Measurements from ENCODE around the gene COA8.

The COA8 gene

DNA sequence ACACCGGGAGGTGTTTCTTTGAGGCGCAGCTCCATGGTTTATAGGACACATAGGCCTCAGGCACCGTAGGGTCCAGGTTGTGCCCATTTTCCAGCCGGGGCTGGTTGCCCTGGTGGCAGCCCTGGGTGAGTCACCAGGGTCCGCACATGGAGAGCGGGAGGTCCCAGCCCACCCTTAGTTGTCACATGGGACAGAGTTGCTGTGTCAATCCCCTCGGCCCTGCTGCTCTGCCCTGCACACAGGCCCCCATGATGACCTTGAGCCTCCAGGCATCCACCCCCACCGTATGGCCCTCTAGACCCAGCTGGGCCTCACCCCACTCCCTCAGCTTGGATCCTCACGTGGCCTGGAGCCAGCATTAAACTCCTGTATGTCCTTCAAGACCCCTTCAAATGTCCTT lies 26.1 kb upstream of the COA8 start:
- no peak for DNase-seq (ENCODE audit: low read depth in 3 of 3)

DNA sequence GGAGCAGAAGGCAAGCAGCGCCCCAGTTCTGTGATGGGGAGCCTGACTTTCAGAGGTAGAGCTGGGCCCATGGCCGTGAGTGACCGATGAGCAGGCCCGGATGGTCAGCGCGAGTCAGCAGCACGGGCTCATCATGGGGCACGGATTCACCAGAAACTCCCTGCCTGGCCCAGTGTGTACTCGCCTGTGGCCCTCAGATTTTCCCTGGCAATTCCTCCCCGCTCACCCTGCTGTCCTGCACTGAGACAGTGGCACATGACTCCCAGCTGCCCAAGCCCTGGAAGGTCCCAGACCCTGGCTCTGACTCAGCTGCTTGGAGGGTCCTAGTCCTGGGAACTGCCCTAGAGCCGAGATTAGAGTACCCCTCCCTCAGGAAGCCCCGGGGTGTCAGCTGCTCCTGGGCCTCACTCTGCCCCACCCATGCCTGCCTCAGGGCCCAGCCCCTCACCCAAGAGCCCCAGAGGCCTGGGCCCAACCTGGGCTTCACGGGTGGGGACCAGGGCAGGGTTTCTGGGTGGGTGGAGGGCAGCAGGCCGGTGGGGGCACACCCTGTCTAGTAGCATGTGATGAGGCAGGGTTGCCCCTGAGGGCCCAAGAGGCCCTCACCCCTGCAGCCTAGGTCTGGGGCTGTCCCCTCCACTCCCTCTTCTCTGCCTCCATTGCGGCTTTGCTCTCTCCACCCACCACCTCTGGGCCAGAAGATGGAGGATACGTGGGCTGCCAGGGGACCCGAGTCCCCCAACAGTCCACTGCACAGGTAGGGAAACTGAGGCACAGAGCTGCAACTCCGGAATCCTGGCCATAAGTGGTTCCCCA lies 25.4 kb upstream of the COA8 start:
- no peak for DNase-seq (ENCODE audit: low read depth in 3 of 3)

DNA sequence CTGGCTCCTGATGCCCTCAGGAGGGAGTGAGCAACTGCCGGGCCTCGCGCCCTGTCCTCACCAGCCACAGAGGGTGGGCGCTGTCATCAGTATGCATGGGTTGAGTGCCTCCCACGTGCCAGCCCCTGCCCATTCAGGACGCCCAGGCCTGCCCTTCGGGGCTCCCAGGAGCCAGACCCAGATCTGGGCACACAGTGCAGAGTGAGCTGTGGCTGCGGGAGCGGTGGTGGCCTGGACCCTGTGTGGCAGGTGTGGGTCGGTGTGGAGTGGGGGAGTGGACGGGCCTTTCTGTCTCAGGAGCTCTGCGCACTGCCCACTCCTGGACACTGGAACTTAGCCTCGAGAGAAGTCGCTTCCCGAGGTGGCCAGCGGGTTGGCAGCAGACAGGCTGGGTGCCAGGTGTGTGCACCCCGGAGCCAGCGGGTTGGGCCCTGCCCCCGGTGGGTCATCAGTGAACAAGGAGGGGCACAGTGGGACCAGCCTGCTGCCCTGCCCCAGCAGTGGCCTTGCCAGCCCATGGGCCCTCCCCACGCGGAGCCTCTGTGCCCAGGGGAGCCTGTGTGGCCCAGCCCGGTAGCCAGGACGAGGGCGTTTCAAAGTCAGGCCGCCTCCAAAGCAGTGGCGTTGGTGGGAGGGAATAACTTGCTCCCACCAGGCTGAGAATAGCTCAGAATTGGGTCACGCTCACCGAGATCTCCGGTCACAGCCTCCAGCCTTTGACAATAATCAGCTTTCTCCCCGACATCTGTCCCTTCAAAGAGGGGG lies 24.3 kb upstream of the COA8 start:
- no peak for DNase-seq (ENCODE audit: low read depth in 3 of 3)

DNA sequence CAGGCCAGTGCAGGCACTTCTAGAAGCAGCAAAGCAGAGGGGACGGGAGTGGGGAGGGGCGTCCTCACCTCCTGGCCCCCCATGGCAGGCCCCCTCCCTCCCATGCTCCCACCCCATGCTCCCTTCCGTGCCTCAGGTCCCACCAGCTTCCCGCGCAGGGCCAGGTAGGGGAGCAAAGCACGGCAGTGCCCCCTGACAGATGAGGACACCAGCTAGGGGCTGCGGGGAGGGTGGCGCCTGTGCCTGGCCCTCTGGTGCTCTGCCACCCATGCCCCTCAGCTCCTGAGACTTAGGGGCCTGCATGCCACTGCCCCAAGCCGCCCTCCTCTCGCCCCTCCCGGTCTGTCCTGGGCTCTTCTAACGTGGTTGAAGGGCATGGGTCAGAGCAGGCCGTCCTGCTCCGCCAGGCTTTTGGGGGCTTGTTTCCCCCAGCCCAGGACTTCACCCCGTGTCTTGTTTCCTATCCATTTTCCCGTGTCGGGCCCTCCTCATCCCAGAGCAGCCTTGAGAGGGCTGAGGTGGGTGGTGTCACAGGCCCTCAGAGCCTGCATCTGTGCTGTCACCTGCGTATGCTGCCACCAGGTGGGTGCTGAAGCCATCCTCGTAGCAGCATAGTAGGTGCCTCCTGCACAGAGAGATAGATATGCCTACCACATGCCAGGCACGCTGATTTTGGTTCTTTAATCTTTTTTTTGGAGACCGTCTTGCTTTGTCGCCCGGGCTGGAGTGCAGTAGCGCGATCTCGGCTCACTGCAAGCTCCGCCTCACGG lies 23.5 kb upstream of the COA8 start:
- no peak for DNase-seq (ENCODE audit: low read depth in 3 of 3)

DNA sequence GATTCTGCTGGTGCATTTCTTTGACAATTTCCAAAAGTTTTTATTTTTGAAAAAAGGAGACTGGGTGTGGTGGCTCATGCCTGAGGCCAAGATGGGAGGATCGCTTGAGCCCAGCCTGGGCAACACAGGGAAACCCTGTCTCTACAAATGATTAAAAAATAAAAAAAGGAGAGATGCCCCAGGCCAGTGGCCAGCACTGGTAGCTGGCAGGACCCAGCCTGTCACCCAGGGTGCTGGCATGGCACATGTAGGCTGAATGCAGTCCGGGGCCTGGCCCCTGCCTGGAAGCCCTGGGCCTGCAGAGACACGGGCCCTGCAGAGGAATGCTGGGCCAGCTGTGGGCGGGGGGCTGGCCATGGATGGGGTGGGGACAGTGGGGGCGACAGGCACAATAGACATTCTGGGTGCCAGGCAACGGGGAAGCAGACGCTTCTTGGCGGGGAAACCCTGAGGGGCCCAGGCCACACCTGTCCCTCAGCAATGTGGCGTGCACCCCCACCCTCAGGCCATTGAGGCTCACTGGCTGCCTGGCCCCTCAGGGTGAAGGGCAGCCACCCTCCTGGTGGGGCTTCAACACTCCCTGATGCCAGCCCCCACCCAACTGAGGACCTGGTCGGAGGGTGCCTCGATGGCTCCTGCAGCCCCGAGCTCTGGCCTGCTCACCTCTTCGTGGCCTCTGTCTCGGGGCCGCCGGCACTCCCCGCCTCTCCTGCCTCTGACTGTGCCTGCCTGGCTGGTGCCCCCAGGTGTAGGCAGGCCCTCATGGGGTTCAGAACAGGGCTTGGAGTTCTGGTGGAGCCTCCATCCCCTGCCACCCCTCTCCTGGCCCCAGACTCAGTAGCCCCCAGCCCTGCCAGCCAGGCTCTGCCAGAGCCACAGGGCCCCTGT lies 21.7 kb upstream of the COA8 start:
- no peak for DNase-seq (ENCODE audit: low read depth in 3 of 3)

DNA sequence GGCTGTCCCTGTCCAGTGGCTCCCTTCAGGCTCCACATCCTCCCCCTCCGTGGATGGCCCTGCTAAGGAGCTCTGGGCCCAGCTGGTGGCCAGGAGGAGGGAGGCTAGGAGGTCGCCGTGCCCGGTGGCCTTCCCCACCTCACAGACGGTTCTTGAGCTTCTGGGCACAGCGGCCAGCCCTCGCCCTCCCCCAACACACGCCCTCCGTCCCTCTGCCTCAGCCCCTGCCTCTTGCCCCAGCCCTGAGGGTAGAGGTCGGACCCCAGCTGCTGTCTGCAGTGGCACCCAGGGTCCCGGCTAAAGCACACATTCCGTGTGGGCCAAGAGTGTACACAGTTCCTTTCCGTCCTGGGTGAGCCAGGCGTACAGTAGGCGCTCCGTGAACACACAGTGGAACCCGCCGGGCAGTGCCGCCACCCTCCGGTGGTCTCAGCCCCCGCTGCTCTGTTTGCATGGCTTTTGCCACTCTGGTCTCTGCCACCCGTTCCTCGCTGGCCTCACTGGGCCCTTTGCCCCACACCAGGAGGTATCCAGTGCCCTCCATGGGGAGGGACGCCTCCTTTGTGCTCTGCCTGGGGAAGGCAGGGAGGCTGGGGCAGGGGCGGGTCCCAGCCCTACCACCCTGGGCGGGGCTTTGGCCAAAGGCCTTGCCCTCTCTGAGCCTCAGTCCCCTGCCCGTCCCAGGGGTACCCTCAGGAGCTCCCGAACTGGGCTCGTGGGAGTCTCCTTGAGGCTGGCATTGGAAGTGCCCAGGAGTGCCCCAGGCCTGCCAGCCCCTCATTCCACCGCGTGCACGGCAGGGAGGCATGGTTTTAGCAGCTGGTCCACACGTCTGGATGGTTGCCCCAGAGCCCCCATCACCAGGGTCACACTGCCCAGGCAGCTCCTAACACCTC lies 20.8 kb upstream of the COA8 start:
- DNase-seq (ENCODE audit: low read depth in 3 of 3) = no peak

DNA sequence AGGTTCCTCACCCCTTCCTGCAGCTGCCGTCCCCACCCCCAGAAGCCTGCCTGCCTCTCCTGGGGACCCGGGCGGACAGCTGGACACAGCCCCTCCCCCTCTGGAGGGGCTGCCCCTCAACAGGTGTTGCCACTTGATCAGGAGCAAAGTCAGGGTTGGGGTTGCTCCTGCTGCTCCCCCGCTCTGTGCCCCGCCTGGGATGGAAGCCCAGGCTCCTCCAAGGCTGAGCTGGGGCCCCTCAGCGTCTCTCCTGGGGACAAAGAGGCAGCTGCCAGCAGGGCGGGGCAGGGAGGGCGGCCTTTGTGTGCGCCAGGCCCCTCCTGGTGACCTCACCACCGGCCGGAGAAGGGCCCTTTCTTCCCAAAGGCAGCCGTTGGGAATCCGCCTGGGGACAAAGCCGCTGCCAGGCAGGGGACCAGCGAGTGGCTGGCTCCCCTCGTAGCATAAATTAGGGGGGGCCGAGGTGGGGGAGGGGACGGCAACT lies 20.1 kb upstream of the COA8 start:
- no peak for DNase-seq (ENCODE audit: low read depth in 3 of 3)

DNA sequence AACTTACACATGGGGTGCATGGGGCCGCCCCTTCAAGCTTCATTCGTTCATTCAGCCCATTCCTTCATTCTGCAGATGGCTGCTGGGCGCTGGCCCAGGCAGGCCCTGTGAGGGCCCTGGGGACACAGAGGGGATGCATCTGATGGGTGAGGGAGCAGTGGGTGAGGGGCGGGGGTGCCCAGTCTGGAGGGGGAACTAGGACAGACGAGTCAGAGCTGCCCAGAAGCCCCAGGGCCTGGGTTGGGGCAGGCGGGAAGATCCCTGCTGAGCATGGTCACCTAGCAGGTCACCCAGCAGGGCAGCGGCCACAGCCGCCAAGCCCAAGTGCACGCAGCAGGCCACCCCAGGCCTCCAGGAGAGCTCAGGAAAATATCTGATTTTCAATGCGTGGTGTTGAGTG lies 19.6 kb upstream of the COA8 start:
- no peak for DNase-seq (ENCODE audit: low read depth in 3 of 3)

DNA sequence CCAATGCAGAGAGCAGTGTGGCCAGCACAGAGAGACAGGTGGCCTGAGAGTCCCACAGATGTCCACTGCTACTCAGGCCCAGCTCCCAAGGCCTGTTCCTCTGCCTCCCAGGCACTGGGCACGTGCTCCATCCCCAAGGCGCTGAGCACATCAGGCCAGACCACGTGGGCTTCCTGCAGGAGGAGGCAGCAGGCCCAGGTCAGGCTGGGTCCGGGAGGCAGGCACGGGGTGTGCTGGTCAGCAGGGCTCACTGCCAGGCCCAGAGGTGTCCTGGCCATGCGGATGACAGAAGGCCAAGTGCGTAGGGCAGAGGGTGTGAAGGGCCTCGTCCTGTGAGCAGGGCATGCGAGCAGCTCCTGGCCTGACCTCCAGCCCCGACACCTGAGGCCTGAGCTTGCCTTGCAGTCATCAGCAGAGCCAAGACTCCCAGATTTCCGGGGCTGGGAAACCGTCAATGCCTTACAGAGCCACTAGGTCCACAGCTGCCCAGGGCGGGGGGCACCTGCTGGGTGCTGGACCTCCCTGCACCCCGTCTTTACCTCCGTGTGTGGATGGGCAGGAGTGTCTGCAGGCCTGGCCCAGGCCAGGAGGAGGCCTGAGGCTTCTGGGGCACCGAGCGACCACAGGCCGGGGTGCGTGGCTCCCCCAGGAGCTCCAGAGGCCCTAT lies 18.9 kb upstream of the COA8 start:
- DNase-seq (ENCODE audit: low read depth in 3 of 3) = no peak

DNA sequence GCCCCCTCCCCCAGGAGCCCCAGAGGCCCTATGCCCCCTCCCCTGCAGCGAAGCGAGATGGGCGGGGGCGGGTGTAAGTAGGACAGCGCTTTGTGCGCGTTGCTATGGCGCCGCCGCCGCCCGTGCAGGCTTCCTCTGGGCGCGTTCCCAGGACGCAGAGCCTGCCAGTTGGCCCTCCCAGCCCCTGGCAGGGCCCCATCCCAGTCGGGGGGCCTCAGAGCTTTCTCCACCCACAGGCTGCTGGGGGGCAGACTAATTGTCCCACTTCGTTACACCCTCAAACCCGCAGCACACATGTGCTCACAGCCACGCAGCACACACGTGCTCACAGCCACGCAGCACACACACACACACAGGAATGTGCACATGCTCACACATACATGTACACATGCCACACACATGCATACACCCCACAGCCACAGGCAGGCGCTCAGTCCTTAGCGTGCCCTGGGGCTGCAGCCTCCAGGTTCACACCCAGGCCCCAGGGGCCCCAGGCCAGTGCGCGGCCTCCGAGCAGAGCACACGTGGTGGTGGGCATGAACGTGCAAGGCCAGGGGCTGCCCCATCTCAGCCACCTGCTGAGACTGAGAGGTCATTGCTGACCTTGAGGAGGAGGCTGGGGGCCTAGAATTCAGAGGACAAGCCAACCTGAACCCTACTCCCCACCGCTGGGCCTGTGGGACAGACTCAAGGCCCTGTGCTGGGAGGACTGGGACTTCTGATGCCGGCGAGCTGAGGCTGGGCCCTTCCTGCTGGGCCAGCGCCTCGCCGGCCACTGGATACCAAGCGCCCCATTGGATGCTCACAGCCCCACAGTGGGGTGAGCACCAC lies 18.2 kb upstream of the COA8 start:
- DNase-seq (ENCODE audit: low read depth in 3 of 3) = no peak

DNA sequence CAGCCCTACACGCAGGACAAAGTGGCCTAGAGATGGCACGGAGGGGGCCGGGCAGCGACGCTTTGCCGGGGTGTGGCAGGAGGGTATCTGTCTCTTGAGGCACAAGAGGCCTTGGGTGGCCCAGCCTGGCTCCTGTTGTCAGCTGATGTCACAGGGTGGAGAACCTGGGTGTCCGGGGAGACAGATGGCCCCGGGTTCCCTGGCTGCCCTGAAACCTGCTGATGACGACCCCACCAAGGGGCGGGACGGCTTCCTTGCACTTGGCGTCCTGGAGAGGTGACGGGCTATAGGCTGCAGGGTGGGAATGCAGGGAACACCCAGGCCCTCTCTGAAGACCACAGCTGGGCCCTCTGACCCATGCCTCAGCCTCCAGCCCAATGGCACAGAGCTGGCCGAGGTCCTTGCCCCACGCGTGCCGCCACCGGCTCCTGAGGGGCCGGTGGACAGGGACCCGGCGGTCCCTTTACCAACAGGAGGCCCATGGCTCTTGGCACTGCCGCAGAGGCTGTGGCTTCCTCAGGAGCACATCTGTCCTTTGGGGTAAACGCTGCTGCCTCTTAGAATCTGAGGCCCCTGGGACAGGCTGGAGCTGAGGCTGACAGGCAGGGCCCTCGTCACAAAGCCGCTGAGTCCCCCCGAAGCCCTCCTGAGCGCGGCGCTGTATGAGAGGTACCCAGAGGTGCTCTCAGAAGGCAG lies 17.4 kb upstream of the COA8 start:
- no peak for DNase-seq (ENCODE audit: low read depth in 3 of 3)

DNA sequence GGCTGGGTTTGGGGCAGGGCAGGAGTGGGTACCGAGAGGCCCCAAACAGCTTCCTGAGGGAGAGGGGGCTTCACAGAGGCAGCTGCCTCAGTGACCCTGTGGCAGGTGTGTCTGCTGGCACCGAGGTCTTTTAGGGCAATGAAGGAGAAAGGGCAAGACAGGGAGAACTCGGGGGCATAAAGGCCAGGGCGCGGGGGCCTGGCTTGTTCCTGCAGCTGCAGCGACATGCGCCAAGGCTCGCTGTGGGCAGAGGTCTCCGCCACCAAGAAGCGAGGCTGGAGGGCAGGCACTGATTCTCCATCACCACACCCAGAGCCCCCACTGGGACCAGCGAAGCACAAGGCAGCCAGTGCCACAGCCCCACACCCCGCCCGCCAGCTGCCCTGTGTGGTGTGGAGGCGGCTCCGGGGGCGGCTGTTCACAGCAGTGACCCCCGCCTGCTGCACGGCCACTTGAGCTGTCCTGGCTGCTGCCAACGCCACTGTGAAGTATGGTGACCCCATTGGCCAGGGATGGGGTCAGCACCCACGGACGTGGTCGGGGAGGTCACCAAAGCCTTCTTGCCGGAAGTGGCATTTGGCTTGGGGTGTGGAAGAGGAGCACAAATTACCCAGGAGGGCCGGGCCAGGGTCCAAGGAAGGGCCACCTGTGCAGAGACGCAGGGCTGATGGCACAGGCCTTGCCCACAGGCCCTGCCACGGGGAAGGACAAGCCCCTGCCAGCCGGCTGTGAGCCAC lies 16.7 kb upstream of the COA8 start:
- no peak for DNase-seq (ENCODE audit: low read depth in 3 of 3)

DNA sequence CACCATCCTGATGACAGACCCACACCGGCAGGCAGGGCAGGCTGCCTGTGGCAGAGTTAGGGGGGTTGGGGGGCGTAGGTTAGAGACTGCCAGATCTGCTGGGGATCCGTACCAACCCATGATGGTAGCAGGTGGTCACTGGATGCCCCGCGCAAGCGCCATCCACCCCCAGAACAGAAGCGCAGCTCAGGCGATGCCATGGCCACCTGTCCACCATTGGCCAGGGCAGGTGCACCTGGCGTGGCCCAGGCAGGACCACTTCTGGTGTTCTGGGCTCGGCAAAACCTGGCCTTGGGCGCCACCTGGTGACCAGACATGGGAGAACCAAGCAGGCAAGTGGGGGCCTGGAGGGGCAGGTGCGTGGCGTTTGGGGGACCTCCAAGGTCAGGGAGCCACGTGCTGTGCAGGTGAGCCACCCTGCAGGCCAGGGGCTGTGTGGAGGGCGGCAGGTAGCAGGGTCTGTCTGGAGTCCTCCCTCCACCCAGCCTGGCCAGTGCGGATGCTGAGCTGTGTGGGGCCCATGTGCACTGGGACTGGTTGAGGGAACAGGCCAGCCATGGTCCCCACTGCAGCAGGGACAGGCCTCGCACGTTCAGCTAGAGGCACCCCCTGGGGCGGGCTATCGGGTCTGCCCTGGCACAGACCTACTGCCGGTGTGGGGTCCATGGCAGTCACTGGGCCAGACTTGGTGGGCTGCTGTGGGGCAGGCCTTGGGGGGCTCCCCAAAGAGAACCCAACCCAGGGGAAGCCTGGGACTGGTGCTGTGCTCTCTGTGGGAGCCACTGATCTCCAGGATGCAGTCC lies 15.9 kb upstream of the COA8 start:
- peak; percentile 53 to 61 (median 56) for DNase-seq (ENCODE audit: low read depth in 3 of 3)

DNA sequence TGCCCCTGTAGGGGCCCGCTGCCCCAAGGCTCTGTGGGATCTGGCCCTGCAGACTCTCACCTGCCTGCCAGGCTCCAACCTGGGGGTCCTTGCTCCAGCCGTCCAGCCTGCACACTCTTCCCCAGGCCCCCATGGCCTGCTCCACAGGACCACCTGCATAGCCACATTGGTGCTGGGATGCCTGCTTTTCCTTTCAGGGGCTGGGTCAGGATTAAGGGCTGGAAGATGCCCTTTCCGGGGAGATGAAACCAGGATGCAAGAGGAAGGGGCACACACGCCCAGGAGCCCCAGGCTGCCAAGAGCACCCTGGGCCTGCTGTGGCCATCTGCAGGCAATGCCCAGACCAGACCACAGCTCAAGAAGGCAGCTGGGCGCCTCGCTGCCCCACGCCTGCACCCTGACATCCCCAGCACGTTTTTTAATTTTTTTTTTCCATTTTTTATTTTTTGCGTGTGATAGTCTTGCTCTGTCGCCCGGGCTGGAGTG lies 15.3 kb upstream of the COA8 start:
- no peak for DNase-seq (ENCODE audit: low read depth in 3 of 3)

DNA sequence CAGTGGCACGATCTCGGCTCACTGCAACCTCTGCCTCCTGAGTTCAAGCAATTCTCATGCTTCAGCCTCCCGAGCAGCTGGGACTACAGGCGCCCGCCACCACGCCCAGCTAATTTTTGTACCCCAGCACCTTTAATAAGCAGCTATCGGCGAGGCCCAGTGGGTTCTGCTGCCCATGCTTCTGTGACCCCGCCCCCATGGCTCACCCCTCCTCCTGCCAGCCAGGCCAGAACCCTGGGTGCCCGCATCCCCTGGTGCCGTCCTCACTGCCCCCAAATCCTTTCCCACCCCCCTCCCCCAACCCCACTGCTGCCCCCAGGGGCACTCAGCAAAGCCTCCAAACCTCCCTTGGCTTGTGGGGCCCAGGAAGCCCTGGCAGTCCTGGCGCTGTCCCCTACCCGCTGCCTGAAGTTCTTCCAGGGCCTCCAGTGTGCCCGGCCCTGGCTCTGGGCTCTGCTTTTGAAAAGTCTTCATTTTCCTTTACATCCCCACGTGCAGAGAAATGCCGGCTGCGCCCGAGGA lies 14.8 kb upstream of the COA8 start:
- DNase-seq (ENCODE audit: low read depth in 3 of 3) = no peak
